Stimulated activated CD8-positive, alpha-beta memory T cell treated with anti-CD3 and anti-CD28 coated beads, Interleukin-2, amount 100 ng/mL, for 1 hour (primary cell): Measurements from ENCODE around the gene MNAT1.
"Not testable (repeated sequence)": the region's sequence is repeated elsewhere in the genome, so short reads cannot be mapped to it uniquely, and the experiment has no call there.

Source experiments
- DNase-seq, 2 donors: peaks; one replicate each; pipeline ENCODE4 v3.0.0-alpha.2; 2020; ENCODE audit warnings: low read depth in 2 of 2

MNAT1 gene

GRCh38 chr14:60738843-60739508 lies 4.4 kb downstream of the MNAT1 start:
- no peak for DNase-seq

DNA sequence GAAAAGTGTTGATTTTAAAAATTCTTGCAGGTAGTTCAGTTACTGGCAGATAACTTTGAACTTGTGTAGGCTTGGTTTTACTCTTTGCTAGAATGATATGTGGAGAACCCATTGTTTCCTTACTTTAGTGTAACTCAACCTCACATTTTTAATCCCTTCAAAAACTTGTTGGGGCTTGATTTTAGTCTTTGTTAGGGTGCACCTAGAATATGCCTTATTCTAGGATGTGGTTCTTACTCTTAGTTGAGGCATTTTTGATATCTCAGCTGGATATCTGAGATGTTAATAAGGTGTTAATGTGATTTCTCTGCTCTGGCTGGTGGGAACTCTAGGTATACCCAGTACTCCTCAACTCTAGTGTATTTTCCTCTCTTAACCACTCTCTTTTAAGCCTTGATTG lies 10.0 kb downstream of the MNAT1 start:
- no peak for DNase-seq

GRCh38 chr14:60753264-60754119 lies 18.9 kb downstream of the MNAT1 start:
- peak; percentile 17 to 23 for DNase-seq

DNA sequence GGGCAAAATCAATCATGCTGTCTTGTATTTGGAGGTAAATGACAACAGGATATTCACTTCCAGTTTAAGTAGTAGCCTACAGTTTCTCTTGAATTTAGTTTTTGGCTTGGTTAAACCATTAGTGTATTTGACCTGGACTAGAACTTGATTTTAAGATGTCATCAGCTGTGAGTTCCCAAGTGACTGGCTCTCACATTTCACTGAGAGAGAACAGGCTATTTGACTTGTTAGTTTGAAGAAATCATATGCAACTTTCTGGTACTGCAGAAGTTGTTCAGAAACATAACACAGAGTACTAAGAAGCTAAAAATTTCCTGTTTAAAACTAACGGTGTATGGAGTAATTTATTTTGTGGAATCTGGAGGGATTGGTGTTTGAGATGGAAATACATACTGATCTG lies 22.3 kb downstream of the MNAT1 start:
- no peak for DNase-seq

DNA sequence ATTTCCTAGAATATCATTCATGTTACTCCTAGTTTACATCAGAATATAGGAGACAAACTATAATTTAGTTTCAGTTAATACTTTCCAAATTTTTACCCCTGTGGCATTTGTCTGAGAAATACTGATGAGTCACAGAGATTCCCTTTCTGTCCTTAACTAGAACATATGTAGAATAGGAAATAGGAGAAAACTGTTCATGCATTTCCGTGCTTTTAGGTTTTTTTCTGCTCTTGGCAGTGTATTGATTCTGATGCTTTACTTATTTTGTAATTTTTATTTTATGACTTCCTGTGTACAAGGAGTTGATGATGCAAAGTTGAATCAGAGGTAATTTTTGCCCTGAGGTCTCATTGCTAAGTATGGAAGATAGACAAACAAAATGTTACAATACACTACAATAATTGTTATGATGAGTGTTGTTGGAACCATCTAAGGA lies 23.0 kb downstream of the MNAT1 start:
- DNase-seq = no peak

DNA sequence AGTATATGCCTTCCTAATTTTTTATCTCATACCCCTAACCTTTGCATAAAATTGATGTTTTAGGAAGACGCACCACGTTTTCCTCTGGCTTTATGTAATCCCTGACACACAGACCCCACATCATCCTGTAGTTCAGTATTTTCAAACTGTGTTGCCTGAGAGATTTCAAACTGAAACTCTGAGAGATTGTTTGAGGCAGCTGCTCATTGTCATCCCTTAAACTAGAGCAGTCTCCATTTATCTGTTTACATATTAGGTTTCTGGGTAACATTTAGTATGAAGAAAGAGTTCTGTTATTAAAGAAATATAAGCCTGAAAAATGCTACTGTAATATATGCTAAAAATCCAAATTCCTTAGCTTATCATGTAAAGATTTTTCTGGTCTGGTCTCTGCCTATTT lies 24.3 kb downstream of the MNAT1 start:
- DNase-seq = no peak

DNA sequence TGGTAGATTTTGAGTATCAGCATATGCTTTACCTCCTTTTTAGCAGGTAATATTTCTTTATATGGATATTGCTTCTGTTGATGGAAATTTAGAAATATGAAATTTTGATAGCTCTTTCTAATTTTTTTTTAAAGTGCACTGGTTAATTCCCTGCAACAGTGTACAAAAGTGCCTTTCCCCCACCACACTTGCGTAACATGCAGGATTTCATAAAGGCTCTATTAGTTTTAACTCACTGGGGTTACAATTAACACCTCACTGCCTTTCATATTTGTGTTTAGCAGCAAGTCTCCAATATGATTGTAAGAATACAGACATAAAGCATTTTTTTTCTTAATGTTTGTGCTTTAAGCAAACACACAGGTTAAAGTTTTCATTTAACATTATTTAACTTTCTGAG lies 25.6 kb downstream of the MNAT1 start:
- no peak for DNase-seq

DNA sequence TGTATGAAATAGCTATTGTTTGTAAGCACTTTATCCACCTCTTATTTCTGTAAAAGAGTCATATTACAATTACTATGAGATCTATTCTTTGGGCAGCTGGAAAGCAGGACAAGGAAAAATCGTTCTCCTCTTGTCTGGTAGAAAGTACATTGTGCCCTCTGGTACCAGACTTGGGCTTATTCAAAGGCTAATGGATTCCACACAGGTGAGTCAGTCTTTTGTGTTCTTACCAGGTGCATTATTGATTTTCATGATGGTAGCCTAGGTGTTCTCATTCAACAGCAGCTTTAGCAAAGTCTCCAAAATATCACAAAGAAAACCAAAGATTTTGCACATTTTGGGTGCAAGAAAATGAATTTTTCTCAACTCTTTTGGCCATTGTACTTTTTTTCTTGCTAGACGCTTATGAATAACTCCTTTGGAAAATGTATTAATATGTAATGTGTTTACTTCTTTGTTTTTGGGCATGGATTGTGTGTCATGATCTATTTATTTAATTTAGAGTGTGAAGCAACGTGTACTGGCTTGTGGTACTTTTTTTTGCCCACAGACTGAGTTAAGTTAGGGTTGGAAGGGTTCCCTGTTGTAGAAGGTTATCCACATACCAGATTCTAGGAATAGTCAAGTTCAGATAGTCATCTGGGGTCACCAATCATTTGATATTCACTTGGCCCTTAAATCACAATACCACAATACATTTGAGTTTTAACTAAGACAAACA lies 26.2 kb downstream of the MNAT1 start:
- DNase-seq = no peak

DNA sequence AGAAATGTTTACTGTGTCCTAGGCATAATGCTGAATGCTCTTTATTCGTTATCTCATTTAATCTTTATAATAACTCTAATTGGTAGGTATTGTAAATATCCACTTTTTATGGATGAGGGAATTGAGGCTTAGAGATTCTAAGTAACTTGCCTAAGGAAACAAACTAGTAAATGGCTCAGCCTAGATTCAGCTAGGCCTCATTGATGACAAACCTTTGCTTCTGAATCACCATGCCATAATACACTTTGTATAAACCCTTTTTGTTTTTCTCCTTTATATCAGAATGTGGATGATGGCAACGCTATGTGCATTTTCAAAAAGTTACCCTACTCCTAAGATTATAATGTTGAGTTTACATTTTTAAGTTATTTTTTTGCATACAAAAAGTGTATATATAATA lies 34.0 kb downstream of the MNAT1 start:
- no peak for DNase-seq

DNA sequence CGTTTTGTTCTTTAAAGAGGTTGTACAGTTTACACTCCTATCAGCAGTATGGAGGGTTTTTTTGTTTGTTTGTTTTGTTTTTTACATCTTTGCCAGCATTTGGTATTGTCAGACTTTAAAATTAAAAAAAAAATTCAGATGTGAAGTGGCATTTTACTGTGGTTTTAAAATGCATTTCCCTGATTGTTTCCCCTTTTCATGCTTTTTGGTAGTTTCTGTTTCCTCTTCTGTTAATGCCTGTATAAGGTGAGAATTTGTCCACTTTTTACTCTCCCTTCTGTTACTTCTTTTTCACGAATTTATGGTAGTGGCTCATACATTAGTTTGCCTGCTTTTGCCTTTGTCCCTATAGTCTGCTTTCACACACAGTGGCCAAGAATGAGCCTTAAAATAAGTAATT lies 36.6 kb downstream of the MNAT1 start:
- no peak for DNase-seq

GRCh38 chr14:60773558-60773957 lies 39.0 kb downstream of the MNAT1 start:
- DNase-seq = no peak

GRCh38 chr14:60775296-60775695 lies 40.7 kb downstream of the MNAT1 start:
- DNase-seq = no peak

DNA sequence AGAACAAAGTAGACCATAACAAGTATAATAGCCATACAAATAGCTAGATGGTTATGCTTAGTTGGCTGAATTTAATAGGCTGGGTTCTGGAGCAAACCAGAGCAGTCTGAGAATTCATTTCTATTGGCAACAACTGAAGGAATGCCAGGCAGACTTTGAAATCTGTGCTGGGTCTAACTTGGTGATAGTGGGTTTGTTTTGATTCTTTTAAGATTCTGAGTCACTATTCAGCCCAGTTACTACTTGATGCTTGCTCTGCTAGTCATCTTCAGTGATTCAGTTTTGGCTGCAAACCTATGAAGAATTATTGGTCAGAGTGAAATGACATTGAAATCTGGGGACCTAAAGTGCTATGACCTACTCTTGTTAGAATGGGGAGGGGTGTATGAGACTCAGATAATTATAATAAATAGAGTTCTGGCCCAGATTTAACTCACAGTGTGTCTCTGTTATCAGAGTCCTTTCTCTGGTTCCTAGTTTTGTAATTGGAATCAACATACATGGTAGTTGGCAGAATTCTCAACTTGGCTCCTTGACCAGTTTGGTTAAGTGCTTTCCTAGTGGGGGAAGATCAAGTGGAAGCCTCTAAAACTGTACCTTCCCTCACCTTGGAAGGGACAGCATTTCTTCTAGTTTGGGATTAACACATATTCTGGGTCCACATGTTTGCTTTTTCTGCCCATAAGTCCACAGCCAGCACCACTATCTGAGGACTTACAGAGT lies 43.5 kb downstream of the MNAT1 start:
- no peak for DNase-seq

- not testable (repeated sequence) for DNase-seq
Observed at GRCh38 chr14:60779745-60780514, 45.4 kb downstream of the MNAT1 start.

DNA sequence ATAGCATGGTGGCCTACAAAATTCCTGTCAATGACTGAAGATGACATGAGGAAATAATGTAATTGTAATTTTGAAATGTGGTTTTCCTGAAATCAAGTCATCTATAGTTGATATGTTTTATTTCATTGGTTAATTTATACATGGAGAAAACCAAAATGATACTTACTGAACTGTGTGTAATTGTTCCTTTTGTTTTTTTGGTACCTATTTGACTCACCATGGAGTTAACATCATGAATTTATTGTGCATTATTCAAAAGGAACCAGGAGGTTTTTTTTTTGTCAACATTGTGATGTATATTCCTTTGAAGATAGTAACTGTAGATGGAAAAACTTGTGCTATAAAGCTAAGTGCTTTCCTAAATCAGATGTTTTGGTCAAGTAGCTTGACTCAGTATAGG lies 46.0 kb downstream of the MNAT1 start:
- not testable (repeated sequence) for DNase-seq

GRCh38 chr14:60786905-60787304 lies 52.3 kb downstream of the MNAT1 start:
- DNase-seq = no peak

DNA sequence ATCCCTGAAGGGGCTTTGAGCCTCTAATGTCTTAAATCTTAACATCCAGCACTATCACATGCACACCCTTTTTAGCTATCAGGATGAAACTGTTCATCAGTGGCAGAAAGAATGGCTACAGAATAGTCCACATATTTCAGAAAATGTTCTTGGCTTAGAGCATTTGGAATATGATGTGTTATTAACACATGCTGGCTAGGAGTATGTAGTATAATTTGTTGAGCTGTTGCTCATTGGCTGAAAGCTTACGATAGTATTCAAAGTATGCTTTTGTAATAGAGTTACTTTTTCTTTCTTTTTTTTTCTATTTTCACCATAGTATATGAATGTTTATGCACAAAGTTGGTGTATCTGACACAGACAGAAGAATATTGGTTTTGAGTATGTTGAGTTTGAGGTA lies 55.1 kb downstream of the MNAT1 start:
- DNase-seq = no peak

GRCh38 chr14:60790850-60791249 lies 56.3 kb downstream of the MNAT1 start:
- no peak for DNase-seq

- DNase-seq = no peak
Observed at GRCh38 chr14:60796434-60796833, 61.9 kb downstream of the MNAT1 start.

DNA sequence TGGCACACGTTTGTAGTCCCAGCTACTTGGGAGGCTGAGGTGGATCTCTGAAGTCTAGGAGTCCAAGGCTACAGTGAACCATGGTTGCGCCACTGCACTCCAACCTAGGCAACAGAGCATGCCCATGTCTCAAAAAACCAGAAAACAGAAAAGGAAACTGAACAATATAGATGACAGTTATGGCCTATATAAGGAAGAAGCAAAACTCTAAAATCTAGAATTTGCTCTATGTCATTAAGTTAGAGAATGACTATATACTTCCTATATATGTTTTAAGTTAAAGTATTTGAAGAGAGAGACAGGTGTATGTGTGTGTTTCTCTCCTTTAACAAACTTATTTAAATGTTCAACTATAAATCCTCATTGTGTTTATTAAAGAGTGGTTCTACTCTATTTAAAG lies 65.8 kb downstream of the MNAT1 start:
- DNase-seq = no peak

DNA sequence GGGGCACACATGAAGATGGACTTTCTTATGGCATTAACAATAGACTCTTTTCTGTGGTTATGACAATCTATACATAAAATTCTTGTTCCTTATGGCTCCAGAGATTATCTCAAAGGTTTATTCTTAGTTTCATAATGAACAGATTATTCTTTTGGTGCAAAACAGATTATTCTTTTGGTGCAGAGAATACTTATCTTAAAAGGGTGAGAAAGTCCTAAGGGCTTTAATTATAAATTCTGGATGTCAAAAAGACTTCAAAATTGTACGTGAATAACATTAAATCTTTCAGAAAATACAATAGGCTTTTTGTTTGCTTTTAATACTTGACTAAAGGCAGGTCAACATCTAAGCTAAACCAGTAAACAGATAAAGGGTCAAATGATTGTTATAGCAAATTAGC lies 69.3 kb downstream of the MNAT1 start:
- no peak for DNase-seq
